Testis (tissue), 3 donors: ENCODE data around the gene SFMBT1. TPM values are rescaled to one million over a fixed set of nuclear protein-coding genes. Genes with fewer than 3 reads are reported as not detected.

Source experiments
- DNase-seq: peaks from one replicate; pipeline ENCODE4 v3.0.0-alpha.2; 2019
- H3K27ac ChIP-seq, 2 donors: fragments of 200-600 bp; sonication (generic); one replicate each; pipeline ENCODE4 v1.5.1; 2019
- H3K27me3 ChIP-seq: fragments of 200-600 bp; sonication (generic); one replicate; pipeline ENCODE4 v1.5.1; 2019
- H3K36me3 ChIP-seq: fragments of 200-600 bp; sonication (generic); one replicate; pipeline ENCODE4 v1.5.1; 2017; ENCODE audit warnings: low read depth; ENCODE audit errors: missing control alignments
- H3K4me1 ChIP-seq: fragments of 200-600 bp; sonication (generic); one replicate; pipeline ENCODE4 v1.5.1; 2019
- H3K4me3 ChIP-seq, 2 donors: fragments of 200-600 bp; sonication (generic); one replicate each; pipeline ENCODE4 v1.5.1; 2017 to 2019
- H3K9me3 ChIP-seq: fragments of 200-600 bp; sonication (generic); one replicate; pipeline ENCODE4 v1.5.1; 2017
- CTCF ChIP-seq, 3 experiments: fragments of 450-650 bp in 2 of 3; fragments of 200-600 bp in 1 of 3; sonication (generic) in 1 of 3; IDR thresholded peaks; one replicate each; pipeline ENCODE4 v1.5.1; 2016 to 2019; ENCODE audit warnings: antibody characterized with exemption in 3 of 3, mild to moderate bottlenecking in 2 of 3, moderate library complexity in 1 of 3
- POLR2A ChIP-seq: fragments of 450-650 bp; IDR thresholded peaks from one replicate; pipeline ENCODE4 v1.6.1; 2017; ENCODE audit warnings: antibody characterized with exemption, mild to moderate bottlenecking, moderate library complexity
- WGBS, 2 donors: methylation state at CpG; one replicate each; pipeline ENCODE4 v1.1.5; 2018; 5-methylcytosine and 5-hydroxymethylcytosine counted together
- intact Hi-C: fragments of 100-400 bp; cut with DNase I; formaldehyde crosslinking; loops from one replicate; pipeline ENCODE4 v1.15.1; 2023; ENCODE audit warnings: low total_unique reads
- polyA plus RNA-seq: library from polyadenylated mRNA; stranded (reverse); fragments of 350-450 nt; fragmentation: Illumina TruSeq; extraction: RNeasy Lipid Tissue Mini Kit (QIAGEN cat#74804); gene quantifications from one replicate; pipeline ENCODE4 v1.2.3, GENCODE V29; 2014; ENCODE audit warnings: low read depth, low replicate concordance; ENCODE audit not compliant: insufficient read depth
- total RNA-seq, 2 donors: library from RNA; depleted of rRNA; stranded (reverse); fragments of >200 nt; gene quantifications; one replicate each; pipeline ENCODE4 v1.2.3, GENCODE V29; 2016

Gene SFMBT1
- total and polyA plus RNA-seq, 3 donors from 2014 or later: 82.4 to 158 (median 143) TPM

GRCh38 chr3:52891164-52891563 is 154.7 kb downstream of the SFMBT1 start:
- Histone ChIP-seq H3K36me3 (no peaks in the 10 kb centered on the region), H3K9me3 (no peaks in the 10 kb centered on the region), H3K4me3 (no peak overlapping the region), H3K27me3 (no peaks in the 10 kb centered on the region), H3K4me1 (peaks cover 32% of the 10 kb centered on the region), H3K27ac (no peak overlapping the region)
- 87 to 89% methylated on average over 9 of the region's 9 CpGs for WGBS, 2 donors
- TF ChIP-seq CTCF (IDR thresholded peaks at IDR 0.05) (no peak), POLR2A (no peak)
- no peak for DNase-seq
- intact Hi-C loops: no loop called here

GRCh38 chr3:52890735-52891134 is 155.1 kb downstream of the SFMBT1 start:
- intact Hi-C loops: no loop called here
- TF ChIP-seq POLR2A (no peak), CTCF (IDR thresholded peaks at IDR 0.05) (no peak)
- Histone ChIP-seq H3K9me3 (no peaks in the 10 kb centered on the region), H3K4me1 (peaks cover 27% of the 10 kb centered on the region), H3K27me3 (no peaks in the 10 kb centered on the region), H3K27ac (no peak overlapping the region), H3K4me3 (no peak overlapping the region), H3K36me3 (no peaks in the 10 kb centered on the region)
- DNase-seq: no peak
- 93 to 94% methylated on average over 5 of the region's 5 CpGs for WGBS, 2 donors

GRCh38 chr3:52889901-52890300 is 156.0 kb downstream of the SFMBT1 start:
- H3K27me3 ChIP-seq: no peaks in the 10 kb centered on the region
- H3K27ac ChIP-seq: no peak overlapping the region
- intact Hi-C loops: no loop called here
- no peak overlapping the region for H3K4me3 ChIP-seq
- TF ChIP-seq POLR2A (no peak), CTCF (IDR thresholded peaks at IDR 0.05) (no peak)
- H3K4me1 ChIP-seq: peaks cover 21% of the 10 kb centered on the region
- DNase-seq: no peak
- 91 to 94% methylated on average over 8 of the region's 8 CpGs for WGBS, 2 donors
- H3K36me3 ChIP-seq: no peaks in the 10 kb centered on the region
- no peaks in the 10 kb centered on the region for H3K9me3 ChIP-seq

DNA sequence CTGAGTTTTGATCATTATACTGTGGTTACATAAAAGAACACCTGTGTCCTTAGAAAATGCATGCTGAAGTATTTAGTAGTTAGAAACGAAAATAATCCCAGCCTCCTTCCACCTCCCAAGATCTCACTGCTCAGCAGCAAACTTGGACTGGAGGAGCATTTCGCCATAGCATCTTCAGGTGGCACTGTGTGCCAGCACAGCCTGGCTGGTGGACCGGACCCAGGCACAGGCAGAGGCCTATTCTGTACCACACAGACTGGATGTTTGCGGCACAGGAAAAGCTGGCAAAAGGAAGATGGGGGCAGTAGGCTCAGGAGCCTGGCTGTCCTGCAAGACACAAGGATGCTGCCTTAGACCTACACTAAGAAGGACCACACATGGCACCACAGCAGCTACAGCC is 158.7 kb downstream of the SFMBT1 start:
- Histone ChIP-seq H3K27ac (no peak overlapping the region), H3K36me3 (no peaks in the 10 kb centered on the region), H3K27me3 (no peaks in the 10 kb centered on the region), H3K4me1 (peaks cover 8% of the 10 kb centered on the region), H3K9me3 (no peaks in the 10 kb centered on the region), H3K4me3 (no peak overlapping the region)
- intact Hi-C loops: no loop called here
- WGBS, 2 donors: 89 to 91% methylated on average over 4 of the region's 4 CpGs
- no peak for DNase-seq
- TF ChIP-seq CTCF (IDR thresholded peaks at IDR 0.05) (no peak), POLR2A (no peak)

- intact Hi-C loops: no loop called here
- 88 to 96% methylated on average over 5 of the region's 5 CpGs for WGBS, 2 donors
- no peak for DNase-seq
Observed at GRCh38 chr3:52886049-52886730, 159.7 kb downstream of the SFMBT1 start.

More at GRCh38 chr3:52886049-52886730, 159.7 kb downstream of the SFMBT1 start:
- Histone ChIP-seq H3K27ac (no peak overlapping the region), H3K4me1 (peaks cover 4% of the 10 kb centered on the region), H3K4me3 (no peak overlapping the region), H3K36me3 (no peaks in the 10 kb centered on the region), H3K9me3 (no peaks in the 10 kb centered on the region), H3K27me3 (no peaks in the 10 kb centered on the region)
- TF ChIP-seq CTCF (IDR thresholded peaks at IDR 0.05) (no peak), POLR2A (no peak)
